ENCODE results near the gene CAP2.

CAP2 gene

GRCh38 chr6:17482711-17483110 is 89.3 kb downstream of the CAP2 start:
- H3K4me3 ChIP-seq (replicated peaks in 1 of 2; ENCODE audit: low read depth in 2 of 2, low read length in 2 of 2) = no peak overlapping the region
- DNase-seq (ENCODE audit: low read depth in 2 of 2) = no peak
- TF ChIP-seq CTCF (IDR thresholded peaks at IDR 0.05; ENCODE audit: low read depth, low read length) = no peak

GRCh38 chr6:17483391-17484016 is 90.1 kb downstream of the CAP2 start:
- TF ChIP-seq CTCF (IDR thresholded peaks at IDR 0.05; ENCODE audit: low read depth, low read length) = no peak
- DNase-seq (ENCODE audit: low read depth in 2 of 2) = no peak
- no peak overlapping the region for H3K4me3 ChIP-seq (replicated peaks in 1 of 2; ENCODE audit: low read depth in 2 of 2, low read length in 2 of 2)

- TF ChIP-seq CTCF (IDR thresholded peaks at IDR 0.05; ENCODE audit: low read depth, low read length) = no peak
- H3K4me3 ChIP-seq (replicated peaks in 1 of 2; ENCODE audit: low read depth in 2 of 2, low read length in 2 of 2) = no peak overlapping the region
- DNase-seq (ENCODE audit: low read depth in 2 of 2) = no peak
Observed at GRCh38 chr6:17484201-17484849, 90.9 kb downstream of the CAP2 start.

GRCh38 chr6:17485181-17485580 is 91.8 kb downstream of the CAP2 start:
- no peak for DNase-seq (ENCODE audit: low read depth in 2 of 2)
- H3K4me3 ChIP-seq (replicated peaks in 1 of 2; ENCODE audit: low read depth in 2 of 2, low read length in 2 of 2) = no peak overlapping the region
- no peak for TF ChIP-seq CTCF (IDR thresholded peaks at IDR 0.05; ENCODE audit: low read depth, low read length)

GRCh38 chr6:17485946-17486345 is 92.6 kb downstream of the CAP2 start:
- no peak for DNase-seq (ENCODE audit: low read depth in 2 of 2)
- TF ChIP-seq CTCF (IDR thresholded peaks at IDR 0.05; ENCODE audit: low read depth, low read length) = no peak

GRCh38 chr6:17486680-17487079 is 93.3 kb downstream of the CAP2 start:
- TF ChIP-seq CTCF (IDR thresholded peaks at IDR 0.05; ENCODE audit: low read depth, low read length) = no peak

More at GRCh38 chr6:17485946-17486345, 92.6 kb downstream of the CAP2 start:
- no peak overlapping the region for H3K4me3 ChIP-seq (replicated peaks in 1 of 2; ENCODE audit: low read depth in 2 of 2, low read length in 2 of 2)

More at GRCh38 chr6:17486680-17487079, 93.3 kb downstream of the CAP2 start:
- H3K4me3 ChIP-seq (replicated peaks in 1 of 2; ENCODE audit: low read depth in 2 of 2, low read length in 2 of 2) = no peak overlapping the region
- no peak for DNase-seq (ENCODE audit: low read depth in 2 of 2)
